ENCODE data around the gene RETREG1.
"Not testable (repeated sequence)": the region's sequence is repeated elsewhere in the genome, so short reads cannot be mapped to it uniquely, and the experiment has no call there.

Gene RETREG1

GRCh38 chr5:16617274-16617968, 624 bp upstream of the RETREG1 start:
- no peak for DNase-seq (ENCODE audit: low read depth)

GRCh38 chr5:16615741-16616535, 859 bp downstream of the RETREG1 start:
- DNase-seq (ENCODE audit: low read depth) = no peak

- DNase-seq (ENCODE audit: low read depth) = no peak
Measured at GRCh38 chr5:16612007-16612406, 4.8 kb downstream of the RETREG1 start.

GRCh38 chr5:16610896-16611295, 5.9 kb downstream of the RETREG1 start:
- not testable (repeated sequence) for DNase-seq (ENCODE audit: low read depth)

- DNase-seq (ENCODE audit: low read depth) = no peak
Measured at GRCh38 chr5:16609412-16609811, 7.4 kb downstream of the RETREG1 start.

- DNase-seq (ENCODE audit: low read depth) = no peak
Measured at GRCh38 chr5:16606628-16607027, 10.2 kb downstream of the RETREG1 start.

GRCh38 chr5:16603701-16604100, 13.1 kb downstream of the RETREG1 start:
- DNase-seq (ENCODE audit: low read depth) = no peak

- DNase-seq (ENCODE audit: low read depth) = no peak
Measured at GRCh38 chr5:16603295-16603694, 13.5 kb downstream of the RETREG1 start.

- no peak for DNase-seq (ENCODE audit: low read depth)
Measured at GRCh38 chr5:16602182-16602581, 14.6 kb downstream of the RETREG1 start.

GRCh38 chr5:16600946-16601345, 15.9 kb downstream of the RETREG1 start:
- DNase-seq (ENCODE audit: low read depth) = no peak

GRCh38 chr5:16600397-16600796, 16.4 kb downstream of the RETREG1 start:
- no peak for DNase-seq (ENCODE audit: low read depth)

- no peak for DNase-seq (ENCODE audit: low read depth)
Measured at GRCh38 chr5:16597946-16598694, 18.7 kb downstream of the RETREG1 start.

GRCh38 chr5:16596581-16596940, 20.2 kb downstream of the RETREG1 start:
- DNase-seq (ENCODE audit: low read depth) = peak; percentile 44

- DNase-seq (ENCODE audit: low read depth) = no peak
Measured at GRCh38 chr5:16595881-16596580, 20.8 kb downstream of the RETREG1 start.

- no peak for DNase-seq (ENCODE audit: low read depth)
Measured at GRCh38 chr5:16593628-16594027, 23.2 kb downstream of the RETREG1 start.

GRCh38 chr5:16593013-16593412, 23.8 kb downstream of the RETREG1 start:
- peak; percentile 40 for DNase-seq (ENCODE audit: low read depth)

- DNase-seq (ENCODE audit: low read depth) = no peak
Measured at GRCh38 chr5:16592255-16592654, 24.5 kb downstream of the RETREG1 start.

GRCh38 chr5:16590685-16591084, 26.1 kb downstream of the RETREG1 start:
- no peak for DNase-seq (ENCODE audit: low read depth)

GRCh38 chr5:16589658-16590057, 27.1 kb downstream of the RETREG1 start:
- no peak for DNase-seq (ENCODE audit: low read depth)

- no peak for DNase-seq (ENCODE audit: low read depth)
Measured at GRCh38 chr5:16588434-16589214, 28.2 kb downstream of the RETREG1 start.

- no peak for DNase-seq (ENCODE audit: low read depth)
Measured at GRCh38 chr5:16586556-16586955, 30.2 kb downstream of the RETREG1 start.
